GM21619 (cell line): ENCODE data around the gene ANKRD17.
A peak's percentile ranks its signal among the peaks of the same experiment; 100 is the strongest.

ENCODE experiments used
- ATAC-seq: cut with Tn5 transposase; IDR thresholded peaks from one replicate; pipeline ENCODE4 v1.9.1; 2021; ENCODE audit not compliant: unreplicated experiment

The ANKRD17 gene

GRCh38 chr4:73055241-73055897 is 203.2 kb downstream of the ANKRD17 start:
- peak; percentile 95 for ATAC-seq

- no peak for ATAC-seq
Measured at GRCh38 chr4:73053974-73054480, 204.6 kb downstream of the ANKRD17 start.

- ATAC-seq, result no peak
Measured at GRCh38 chr4:73053076-73053475, 205.5 kb downstream of the ANKRD17 start.

GRCh38 chr4:73051625-73052024 is 207.0 kb downstream of the ANKRD17 start:
- ATAC-seq, result no peak

- no peak for ATAC-seq
Measured at GRCh38 chr4:73045879-73046278, 212.7 kb downstream of the ANKRD17 start.

- ATAC-seq, result no peak
Measured at GRCh38 chr4:73037057-73037456, 221.5 kb downstream of the ANKRD17 start.

- no peak for ATAC-seq
Measured at GRCh38 chr4:73036123-73036522, 222.5 kb downstream of the ANKRD17 start.

GRCh38 chr4:73034896-73035295 is 223.7 kb downstream of the ANKRD17 start:
- ATAC-seq, result no peak

GRCh38 chr4:73028621-73029020 is 230.0 kb downstream of the ANKRD17 start:
- no peak for ATAC-seq
